ENCODE measurements around the gene CDH12. TPM values are rescaled to one million over a fixed set of nuclear protein-coding genes. Genes with fewer than 3 reads are reported as not detected.

CDH12 gene
- total RNA-seq, 1 experiment from 2014 or later: not detected

GRCh38 chr5:21858441-21858840 is 994.7 kb downstream of the CDH12 start:
- intact Hi-C loops (cut with micrococcal nuclease): no loop called here
- no peaks in the 10 kb centered on the region for H3K9me2 ChIP-seq (ENCODE audit: insufficient read depth)
- no peaks in the 10 kb centered on the region for H4K20me1 ChIP-seq (ENCODE audit: insufficient read depth)
- no peaks in the 10 kb centered on the region for H3K27me3 ChIP-seq (ENCODE audit: insufficient read depth, low read length)
- no peak overlapping the region for H3K4me2 ChIP-seq (ENCODE audit: low read length)
- no peaks in the 10 kb centered on the region for H3K79me2 ChIP-seq (ENCODE audit: insufficient read depth, low read length)
- ChIA-PET POLR2A (no interaction called here), CTCF (no interaction called here), RAD21 (ENCODE audit: low non-redundant PET in 1 of 2, low total read pairs in 2 of 2, uncharacterized antibody in 2 of 2, unreplicated experiment in 2 of 2) (no interaction called here)
- H3K9me3 ChIP-seq (ENCODE audit: control insufficient read depth in 1 of 2, insufficient read depth in 1 of 2, low read depth in 1 of 2, low read length in 2 of 2): peaks cover 15 to 24% of the 10 kb centered on the region in 2 experiments; a peak in 3 of 4 replicates
- TF ChIP-seq ELF1 (IDR thresholded peaks at IDR 0.05; ENCODE audit: borderline replicate concordance, low read depth): no peak
- no peak for TF ChIP-seq SRF (IDR thresholded peaks at IDR 0.05; ENCODE audit: low read depth)
- no peak for TF ChIP-seq TCF7L2 (IDR thresholded peaks at IDR 0.05; ENCODE audit: borderline replicate concordance, extremely low read depth, insufficient read depth, insufficient read length)
- no peak for TF ChIP-seq YY1 (IDR thresholded peaks at IDR 0.05; ENCODE audit: extremely low read depth, insufficient replicate concordance, low read depth, low read length)
- no peak for TF ChIP-seq ZNF274 (IDR thresholded peaks at IDR 0.05; ENCODE audit: low read depth, low read length)
- TF ChIP-seq POLR2A (IDR thresholded peaks at IDR 0.05; ENCODE audit: borderline replicate concordance, extremely low read depth, insufficient read depth, insufficient read length): no peak
- TF ChIP-seq ZFX (IDR thresholded peaks at IDR 0.05): no peak
- TF ChIP-seq SP1 (IDR thresholded peaks at IDR 0.05; ENCODE audit: low read depth): no peak
- no peak for TF ChIP-seq JUND (IDR thresholded peaks at IDR 0.05)
- TF ChIP-seq CEBPB (IDR thresholded peaks at IDR 0.05; ENCODE audit: low read depth): no peak
- no peak for TF ChIP-seq ATF3 (IDR thresholded peaks at IDR 0.05)
- no peaks in the 10 kb centered on the region for H3K4me1 ChIP-seq (ENCODE audit: control insufficient read depth in 1 of 2, insufficient read depth in 2 of 2, low read length in 2 of 2)
- H3K9ac ChIP-seq (ENCODE audit: low read length): no peak overlapping the region
- no peak overlapping the region for H3K27ac ChIP-seq (ENCODE audit: low read depth, low read length)
- no peak overlapping the region for H3K4me3 ChIP-seq (replicated peaks in 1 of 2; ENCODE audit: low read depth in 1 of 2, low read length in 2 of 2)
- no TSS peak for BruUV-seq (replicated peaks)
- no peak for ATAC-seq
- DNase-seq (ENCODE audit: low read depth, low spot score): no peak
- no peak overlapping the region for H2AFZ ChIP-seq (ENCODE audit: low read depth, low read length, poor library complexity, severe bottlenecking)
- no peaks in the 10 kb centered on the region for H3K36me3 ChIP-seq (ENCODE audit: control insufficient read depth in 1 of 2, insufficient read depth in 2 of 2, low read length in 2 of 2)

DNA sequence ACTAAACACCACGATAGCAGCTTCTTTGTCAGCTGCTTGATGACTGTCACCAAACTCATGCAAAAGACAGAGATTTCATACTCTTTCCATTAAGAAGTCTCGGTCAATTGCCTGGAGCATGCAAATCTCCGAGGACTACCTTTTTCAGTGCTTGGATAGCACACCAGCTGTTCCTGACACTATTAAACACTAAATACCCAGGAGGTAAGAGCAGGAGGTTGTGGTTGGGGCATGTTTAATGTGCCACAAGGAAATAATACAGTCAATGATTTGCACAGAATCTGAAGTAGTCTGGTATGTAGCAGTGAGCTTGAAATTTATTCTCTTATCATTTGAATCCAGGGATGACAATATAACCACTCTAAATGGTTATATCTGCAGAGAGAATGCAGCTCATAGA is 996.2 kb downstream of the CDH12 start:
- Histone ChIP-seq H3K27me3 (ENCODE audit: insufficient read depth, low read length) (no peaks in the 10 kb centered on the region), H3K9ac (ENCODE audit: low read length) (no peak overlapping the region), H3K9me3 (ENCODE audit: control insufficient read depth in 1 of 2, insufficient read depth in 1 of 2, low read depth in 1 of 2, low read length in 2 of 2) (peaks cover 15 to 24% of the 10 kb centered on the region in 2 experiments; a peak in 3 of 4 replicates), H3K36me3 (ENCODE audit: control insufficient read depth in 1 of 2, insufficient read depth in 2 of 2, low read length in 2 of 2) (no peaks in the 10 kb centered on the region), H3K9me2 (ENCODE audit: insufficient read depth) (no peaks in the 10 kb centered on the region), H4K20me1 (ENCODE audit: insufficient read depth) (no peaks in the 10 kb centered on the region), H2AFZ (ENCODE audit: low read depth, low read length, poor library complexity, severe bottlenecking) (no peak overlapping the region), H3K4me2 (ENCODE audit: low read length) (no peak overlapping the region), H3K4me3 (replicated peaks in 1 of 2; ENCODE audit: low read depth in 1 of 2, low read length in 2 of 2) (no peak overlapping the region), H3K27ac (ENCODE audit: low read depth, low read length) (no peak overlapping the region), H3K79me2 (ENCODE audit: insufficient read depth, low read length) (no peaks in the 10 kb centered on the region), H3K4me1 (ENCODE audit: control insufficient read depth in 1 of 2, insufficient read depth in 2 of 2, low read length in 2 of 2) (no peaks in the 10 kb centered on the region)
- RAD21 ChIA-PET (ENCODE audit: low non-redundant PET in 1 of 2, low total read pairs in 2 of 2, uncharacterized antibody in 2 of 2, unreplicated experiment in 2 of 2): no interaction called here
- intact Hi-C loops (cut with micrococcal nuclease): no loop called here
- no peak for DNase-seq (ENCODE audit: low read depth, low spot score)
- no peak for ATAC-seq
- CTCF ChIA-PET: no interaction called here
- TF ChIP-seq RAD21 (IDR thresholded peaks at IDR 0.05; ENCODE audit: low read depth) (no peak), YY1 (IDR thresholded peaks at IDR 0.05; ENCODE audit: extremely low read depth, insufficient replicate concordance, low read depth, low read length) (no peak), ELF1 (IDR thresholded peaks at IDR 0.05; ENCODE audit: borderline replicate concordance, low read depth) (no peak)
- POLR2A ChIA-PET: no interaction called here
- BruUV-seq (replicated peaks): no TSS peak
